Measurements from ENCODE around the gene DISP2.

Gene DISP2

DNA sequence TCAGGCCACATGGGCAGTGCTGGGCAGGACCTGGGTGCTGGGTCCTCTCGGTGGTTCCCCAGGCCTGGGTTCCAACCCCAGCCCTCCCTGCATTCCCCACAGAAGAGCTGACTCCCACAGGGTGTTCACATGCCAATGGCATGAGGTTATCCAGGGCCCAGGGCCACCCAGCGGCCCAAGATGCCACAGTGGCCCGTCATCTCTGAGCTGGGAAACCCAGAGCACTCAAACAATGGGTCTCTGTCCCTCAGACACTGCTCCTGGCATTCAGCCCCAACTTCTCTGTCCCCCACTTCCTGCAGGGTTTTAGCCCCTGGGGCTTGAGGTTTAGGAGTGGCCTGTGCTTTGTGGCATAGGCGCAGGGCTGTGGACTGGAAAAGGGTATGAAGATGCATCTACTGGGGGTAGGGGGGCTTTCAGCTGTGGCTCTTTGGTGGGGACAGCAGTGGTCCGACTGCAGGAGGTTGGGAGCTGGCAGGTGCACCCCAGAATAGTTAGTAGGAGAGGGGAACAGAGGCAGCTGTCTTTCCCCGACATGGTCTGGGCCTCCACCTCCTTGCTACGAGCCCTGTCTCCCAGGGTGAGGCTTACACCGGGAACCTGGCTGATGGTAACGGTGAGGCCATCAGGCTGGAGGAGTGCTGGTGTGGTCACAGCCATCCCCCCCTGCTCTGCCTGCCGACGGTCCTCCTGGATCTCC lies 18.9 kb upstream of the DISP2 start:
- H3K4me3 ChIP-seq: peak overlapping the region in 2 of 7 experiments; percentile 23 to 41
- peak overlapping the region; percentile 45 to 95 (median 88) for H3K27ac ChIP-seq

DNA sequence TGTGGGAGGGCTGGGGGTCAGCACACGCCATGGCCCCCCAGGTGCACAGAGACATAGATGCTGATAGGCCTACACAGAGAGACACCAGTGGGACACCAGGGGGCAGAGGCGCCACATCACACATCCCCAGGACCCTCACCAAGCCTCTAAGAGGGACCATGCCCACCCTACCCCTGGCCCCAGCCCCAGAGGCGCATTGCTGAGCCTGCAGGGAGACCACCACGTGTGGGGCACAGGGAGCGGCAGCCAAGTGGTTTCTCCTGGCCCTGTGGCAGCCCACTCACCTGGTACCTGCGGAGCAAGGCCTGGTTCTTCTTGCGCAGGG lies 18.4 kb upstream of the DISP2 start:
- Histone ChIP-seq H3K27ac (peak overlapping the region; percentile 45 to 95 (median 88)), H3K4me3 (peak overlapping the region in 5 of 7 experiments; percentile 23 to 41 (median 26))

DNA sequence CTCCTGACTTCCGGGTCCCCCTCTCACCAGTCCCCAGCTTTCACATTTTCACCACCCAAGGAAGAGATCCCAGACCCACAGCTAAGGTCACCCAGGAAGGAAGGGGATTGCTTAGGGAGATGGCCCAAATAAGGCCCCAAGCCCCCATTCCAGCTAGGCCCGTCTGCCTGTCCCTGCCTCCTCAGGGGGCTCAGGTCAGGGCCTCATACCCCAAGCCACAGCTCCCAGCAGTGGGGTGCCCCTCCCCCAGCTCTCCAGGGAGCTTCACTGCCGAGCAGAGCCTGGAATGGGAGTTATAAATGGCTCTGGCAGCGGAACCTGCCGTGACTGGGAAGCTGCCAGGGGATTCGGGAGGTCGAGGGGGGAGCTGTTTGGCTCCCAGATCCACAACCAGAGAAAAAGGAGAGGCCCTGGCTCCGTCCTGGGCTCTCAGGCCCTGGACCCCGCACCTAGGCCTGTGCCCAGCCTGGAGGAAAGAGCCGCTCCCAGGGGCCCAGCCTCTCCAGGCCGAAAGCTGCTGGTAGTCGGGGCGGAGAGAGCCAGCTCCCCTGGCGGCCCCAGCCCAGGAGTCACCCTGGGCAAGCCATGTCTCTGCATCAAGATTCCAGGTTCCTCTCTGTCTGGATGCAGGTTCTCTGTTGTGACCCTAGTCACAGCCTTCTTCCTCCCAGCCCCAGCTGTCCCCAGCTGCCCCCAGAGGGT lies 17.8 kb upstream of the DISP2 start:
- peak overlapping the region; percentile 20 to 41 (median 23) for H3K4me3 ChIP-seq
- H3K27ac ChIP-seq: peak overlapping the region; percentile 69 to 95 (median 88)

DNA sequence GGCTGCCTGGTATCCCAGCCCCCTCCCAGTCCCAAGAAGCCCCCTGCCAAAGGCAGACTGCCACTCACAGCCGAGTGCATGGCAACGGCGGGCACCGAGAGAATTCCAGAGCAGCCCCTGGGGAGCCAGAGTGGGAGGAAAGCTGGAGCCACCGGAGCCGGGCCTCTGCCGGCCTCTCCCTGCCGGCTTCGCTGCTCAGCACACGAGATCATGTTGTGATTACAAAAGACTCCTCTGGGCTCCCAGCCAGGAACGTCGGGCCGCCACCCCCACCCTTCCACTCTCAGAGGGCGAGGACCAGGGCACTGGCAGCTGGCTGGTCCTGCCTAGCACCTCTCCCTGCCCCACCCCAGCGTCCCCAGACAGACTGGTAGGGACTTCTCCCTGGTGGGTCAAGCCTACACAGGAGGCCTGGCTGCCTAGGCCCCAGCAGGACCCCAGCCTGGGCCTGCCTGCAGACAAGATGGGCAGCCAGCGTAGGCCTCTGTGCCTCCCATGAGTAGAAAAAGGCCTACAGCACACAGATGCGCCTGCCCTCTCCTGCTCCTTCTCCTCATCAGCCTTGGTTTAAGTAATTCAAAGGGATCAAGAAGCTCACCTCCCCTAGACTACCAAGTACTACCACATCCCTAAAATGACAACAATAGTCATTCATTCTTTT lies 17.1 kb upstream of the DISP2 start, which contains the start of gene CCDC9B:
CCDC9B (minus strand) TSS at position 200 of the 661 bp plus-strand sequence; CDS start at position 80, 120 bp downstream.
- H3K4me3 ChIP-seq: peak within 1 kb of the TSS; percentile 20 to 41 (median 23)
- peak within 1 kb of the TSS; percentile 69 to 95 (median 88) for H3K27ac ChIP-seq

DNA sequence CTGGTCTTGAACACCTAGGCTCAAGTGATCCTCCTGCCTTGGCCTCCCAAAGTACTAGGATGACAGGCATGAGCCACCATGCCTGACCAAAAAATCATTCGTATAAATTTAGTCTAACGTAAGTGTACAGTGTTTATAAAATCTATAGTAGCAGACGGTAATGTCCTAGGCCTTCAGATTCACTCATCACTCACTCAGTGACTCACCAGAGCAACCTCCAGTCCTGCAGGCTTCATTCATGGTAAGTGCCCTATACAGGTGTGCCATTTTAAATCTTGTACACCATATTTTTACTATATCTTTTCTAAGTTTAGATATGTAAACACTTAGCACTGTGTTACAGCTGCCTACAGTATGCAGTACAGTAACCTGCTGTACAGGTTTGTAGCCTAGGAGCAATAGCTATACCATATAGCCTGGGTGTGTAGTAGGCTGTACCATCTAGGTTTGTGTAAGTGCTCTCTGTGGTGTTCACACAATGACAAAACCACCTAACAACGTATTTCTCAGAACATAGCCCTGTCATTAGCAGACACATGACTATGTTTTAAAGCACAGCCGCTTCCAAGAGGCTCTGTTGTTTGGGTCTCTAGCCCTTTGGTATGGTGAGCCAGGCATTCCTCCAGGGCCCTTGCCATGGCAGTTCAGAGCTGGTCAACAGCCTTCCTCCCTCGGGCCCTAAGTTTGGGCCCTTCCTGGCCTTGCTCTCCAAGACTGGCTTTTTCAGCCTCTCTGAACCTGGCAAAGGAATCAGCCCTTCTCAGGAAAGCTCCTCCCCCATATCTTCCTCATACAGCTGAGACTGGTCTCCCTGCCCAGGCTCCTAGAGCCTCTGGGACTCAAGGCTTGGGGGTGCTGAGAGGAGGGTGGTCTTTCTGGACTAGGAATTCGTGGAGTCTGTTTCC lies 15.4 kb upstream of the DISP2 start:
- Histone ChIP-seq H3K27ac (peak overlapping the region in 20 of 21 experiments; percentile 52 to 94 (median 76)), H3K4me3 (no peak overlapping the region)

DNA sequence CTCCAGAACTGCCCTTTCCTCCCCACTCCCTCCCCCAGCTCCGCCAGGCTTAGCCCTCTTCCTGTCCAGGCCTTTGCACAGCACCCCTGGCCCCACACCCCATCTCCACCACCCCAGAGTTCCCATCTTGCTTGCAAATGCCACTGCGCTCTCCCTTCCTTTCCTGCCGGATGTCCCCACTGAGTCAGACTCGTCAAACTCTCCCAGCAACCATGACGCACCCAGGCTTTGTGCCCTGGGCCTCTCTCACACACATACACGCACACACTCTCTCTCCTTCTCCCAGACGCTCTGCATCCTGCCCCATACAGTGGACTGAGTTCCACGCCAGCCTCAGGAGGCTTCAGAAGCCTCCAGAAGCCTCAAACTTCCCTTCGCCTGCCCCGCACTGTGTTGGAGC lies 14.5 kb upstream of the DISP2 start:
- Histone ChIP-seq H3K4me3 (no peak overlapping the region), H3K27ac (peak overlapping the region in 20 of 21 experiments; percentile 52 to 89 (median 74))

DNA sequence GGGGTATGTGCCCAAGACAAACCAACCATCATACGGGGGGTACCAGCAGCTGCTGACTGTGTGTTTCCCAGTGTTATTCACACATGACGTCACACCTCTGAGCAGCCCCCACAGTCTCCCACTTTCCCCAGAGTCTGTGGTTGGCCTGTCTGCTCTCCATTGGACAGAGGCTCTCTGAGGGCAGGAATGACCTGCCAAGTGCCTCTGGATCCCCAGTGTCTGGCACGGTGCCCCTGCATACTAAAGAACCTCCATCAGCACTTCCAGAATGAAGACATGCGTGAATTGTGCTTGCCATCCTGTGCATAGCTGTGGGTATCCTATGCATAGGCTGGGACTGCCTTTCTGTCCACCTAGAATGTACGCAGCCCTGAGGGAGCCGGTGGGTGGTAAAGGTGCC lies 13.8 kb upstream of the DISP2 start:
- Histone ChIP-seq H3K4me3 (no peak overlapping the region), H3K27ac (peak overlapping the region in 16 of 21 experiments; percentile 3 to 89 (median 76))

DNA sequence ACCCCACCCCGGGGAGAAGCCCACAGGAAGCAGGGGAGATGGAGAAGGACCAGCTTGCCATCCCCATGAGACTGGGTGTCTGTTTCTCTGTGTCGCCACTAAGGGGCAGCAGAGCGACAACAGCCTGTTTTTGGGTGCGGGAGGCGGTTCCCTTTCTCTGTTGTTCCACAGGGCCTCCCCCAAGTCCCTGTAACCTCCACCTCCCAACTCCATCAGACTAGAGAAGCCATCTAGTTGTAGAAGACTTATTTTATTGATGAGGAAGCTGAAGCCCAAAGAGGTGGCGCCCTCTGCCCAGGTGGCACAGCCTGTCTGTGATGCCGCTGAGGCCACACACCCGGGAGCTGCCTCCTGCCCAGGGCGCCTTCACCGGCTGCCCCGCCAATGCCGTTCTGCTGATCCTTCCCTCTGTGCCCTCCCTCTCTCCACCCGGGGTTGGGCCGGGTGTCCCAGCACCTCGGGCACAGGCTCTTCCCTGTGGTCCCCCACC lies 13.3 kb upstream of the DISP2 start:
- H3K4me3 ChIP-seq: no peak overlapping the region
- H3K27ac ChIP-seq: no peak overlapping the region

DNA sequence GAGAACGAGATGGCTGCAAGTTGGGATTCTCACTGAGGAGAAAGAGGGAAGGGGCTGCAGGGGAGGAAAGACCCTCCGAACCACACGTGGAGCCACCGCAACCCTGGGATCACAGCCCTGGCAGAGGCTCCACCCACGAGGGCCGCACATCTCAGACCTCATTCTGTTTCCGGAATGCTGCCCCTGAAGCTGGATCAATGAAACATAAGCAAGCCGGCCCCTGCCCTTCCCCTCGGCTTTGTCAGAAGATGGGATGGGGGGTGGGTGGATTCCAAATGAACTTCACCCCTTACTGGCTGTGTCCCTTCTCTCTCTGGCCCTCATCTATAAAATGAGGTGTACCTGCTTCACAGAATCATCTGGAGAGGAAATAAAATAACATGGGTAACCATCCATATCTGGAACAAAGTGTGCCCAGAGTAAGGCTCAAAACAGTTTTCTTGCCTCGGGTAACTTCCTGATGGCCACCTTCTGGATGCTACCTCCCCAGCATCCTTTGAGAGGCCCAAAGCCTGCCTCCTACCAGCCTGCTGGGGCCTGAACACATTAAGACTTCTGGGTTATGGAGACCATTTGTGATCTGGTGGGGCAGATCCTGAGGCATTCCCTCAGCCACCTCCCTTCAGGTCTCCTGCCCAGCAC lies 12.7 kb upstream of the DISP2 start:
- H3K4me3 ChIP-seq: no peak overlapping the region
- H3K27ac ChIP-seq: peak overlapping the region in 1 of 21 experiments; percentile 8

DNA sequence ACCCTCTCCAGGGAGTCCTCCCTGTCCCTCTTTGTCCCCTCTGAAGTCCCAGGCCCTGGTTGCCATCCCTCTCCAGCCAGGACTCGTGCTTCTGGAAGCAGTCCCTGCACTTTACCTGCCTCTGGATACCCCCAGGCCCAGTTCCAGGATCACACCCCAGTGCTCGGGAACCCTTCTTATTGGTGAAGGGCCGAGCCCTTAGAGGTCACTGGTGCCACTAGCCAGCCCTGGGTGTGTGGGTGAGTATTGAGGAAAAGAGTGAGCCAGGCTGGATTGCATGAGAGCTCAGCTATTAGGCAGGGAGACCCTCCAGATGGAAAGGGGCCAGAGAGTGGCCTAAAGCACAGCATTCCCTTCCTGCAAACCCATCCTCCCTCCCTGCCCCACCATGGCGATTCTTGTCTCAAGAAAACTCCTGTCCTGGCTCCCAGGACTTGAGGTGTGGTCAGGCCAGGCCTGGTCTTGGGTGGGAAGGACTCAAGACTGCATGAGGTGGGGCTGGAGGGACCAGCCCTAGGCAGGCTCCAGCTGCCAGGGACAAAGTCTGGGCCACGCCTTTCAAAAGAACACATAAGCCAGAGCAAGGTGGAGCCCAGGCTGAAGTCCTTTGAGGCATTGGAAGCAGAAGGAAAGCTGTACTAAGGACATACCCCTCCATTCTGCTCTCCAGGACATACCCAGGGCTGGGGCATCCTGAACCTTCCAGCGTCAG lies 12.0 kb upstream of the DISP2 start:
- no peak overlapping the region for H3K4me3 ChIP-seq
- H3K27ac ChIP-seq: no peak overlapping the region

DNA sequence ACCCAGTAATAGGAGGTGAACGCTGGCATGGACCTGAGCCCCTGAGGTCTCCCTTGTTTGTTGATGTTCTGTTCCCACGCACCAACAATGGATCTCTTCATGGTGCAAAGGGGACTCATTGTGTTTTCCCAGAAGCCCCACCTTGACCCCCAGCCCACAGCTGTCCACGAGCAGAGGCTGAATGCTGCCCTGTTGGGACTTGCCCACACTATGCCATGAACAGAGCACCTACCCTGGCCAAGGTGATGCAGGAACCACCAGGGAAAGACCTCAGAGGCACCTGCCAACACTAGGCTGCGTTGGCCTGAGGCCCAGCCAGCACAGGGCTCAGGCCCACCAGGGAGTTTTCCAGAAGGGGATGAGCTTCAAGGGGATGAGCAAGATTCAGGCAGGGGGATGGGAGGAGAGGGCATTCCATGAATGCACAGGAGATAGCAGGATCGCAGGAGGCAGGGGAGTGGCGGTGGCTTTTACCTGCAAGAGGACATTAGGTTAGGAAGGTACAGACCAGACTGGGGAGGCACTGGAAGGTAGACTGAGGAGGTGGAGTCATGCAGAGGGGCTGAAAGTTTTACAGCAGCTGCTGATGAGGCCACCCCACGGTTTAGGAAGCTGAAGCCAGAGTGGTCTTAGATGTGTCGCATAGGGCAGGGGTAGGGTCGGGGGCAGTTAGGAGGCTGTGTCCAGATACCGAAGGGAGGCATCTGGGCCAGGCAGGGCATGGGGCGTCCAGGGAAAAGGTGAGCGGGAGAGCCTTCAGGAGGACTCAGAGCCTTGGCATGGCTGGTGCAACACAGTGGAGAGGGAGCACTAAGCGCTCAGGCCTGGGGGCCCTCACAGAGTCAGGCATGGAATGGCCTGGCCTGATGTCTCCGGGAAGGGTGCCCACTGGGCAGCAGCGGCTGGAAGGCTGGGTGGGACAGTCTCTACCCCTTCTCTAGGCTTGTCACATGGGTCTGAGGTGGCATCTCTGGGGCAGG lies 11.2 kb upstream of the DISP2 start:
- Histone ChIP-seq H3K4me3 (no peak overlapping the region), H3K27ac (no peak overlapping the region)

DNA sequence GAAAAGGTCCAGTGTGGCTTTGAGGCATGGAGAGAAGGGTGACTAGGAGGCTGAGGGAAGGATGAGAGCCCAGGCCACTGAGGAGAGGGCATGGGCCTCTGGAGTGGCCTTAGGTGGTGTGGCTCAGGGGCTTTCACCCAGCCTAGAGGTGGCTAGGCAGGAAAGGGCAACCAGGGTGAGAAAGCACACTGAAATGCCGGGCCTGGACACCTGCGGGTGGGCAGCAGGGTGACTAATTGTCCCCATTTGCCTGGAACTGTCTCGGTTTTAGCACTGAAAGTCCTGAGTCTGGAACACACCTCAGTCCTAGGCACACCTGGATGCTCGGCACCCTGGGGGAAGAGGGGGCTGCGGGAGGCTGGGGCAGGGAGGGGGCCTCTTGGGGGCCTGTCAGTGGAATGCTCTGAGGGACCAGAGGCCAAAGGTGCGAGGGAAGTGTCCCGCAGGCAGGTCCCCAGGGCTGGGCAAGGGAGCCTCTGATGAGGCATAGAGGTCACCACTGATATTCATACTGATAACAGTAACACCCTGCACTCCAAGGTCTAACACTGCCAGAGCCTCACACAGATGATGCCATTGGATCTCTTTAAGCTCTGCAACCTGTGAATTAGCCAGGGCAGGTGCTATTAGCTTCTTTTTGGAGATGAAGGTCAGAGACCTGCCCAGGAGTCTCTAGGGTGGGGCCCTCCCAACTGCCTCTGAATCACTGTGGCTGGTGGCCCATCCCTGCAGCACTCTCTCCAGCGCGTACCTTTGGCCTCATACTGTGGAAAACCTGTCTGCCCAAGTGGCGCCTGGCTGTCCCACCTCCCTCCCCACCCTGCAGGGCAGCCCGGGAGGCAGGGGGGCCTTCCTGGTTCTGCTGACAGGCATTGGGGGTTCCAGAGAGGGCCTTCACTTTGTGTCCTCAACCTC lies 10.2 kb upstream of the DISP2 start:
- H3K27ac ChIP-seq: peak overlapping the region in 1 of 21 experiments; percentile 33

DNA sequence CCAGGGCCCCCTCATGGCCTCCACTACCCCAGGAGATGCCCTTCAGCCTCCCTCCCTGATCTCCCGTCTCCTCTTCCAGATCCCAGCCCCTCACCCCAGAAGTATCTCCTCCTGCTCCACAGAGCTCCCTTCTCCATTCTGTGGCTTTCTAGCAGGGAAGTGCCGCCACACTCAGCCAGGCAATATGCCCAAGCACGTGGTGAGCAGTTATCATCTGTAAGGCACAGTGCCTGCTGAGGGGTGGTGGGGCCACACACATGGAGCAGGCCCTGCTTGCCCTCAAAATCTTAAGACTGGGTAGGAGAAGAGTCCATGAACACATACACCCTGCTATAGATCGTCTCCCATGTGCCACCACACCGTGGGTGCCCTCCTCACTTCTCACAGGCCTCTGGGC lies 9.5 kb upstream of the DISP2 start:
- Histone ChIP-seq H3K4me3 (no peak overlapping the region), H3K27ac (no peak overlapping the region)

More for the DNA sequence above, 10.2 kb upstream of the DISP2 start:
- H3K4me3 ChIP-seq: no peak overlapping the region

DNA sequence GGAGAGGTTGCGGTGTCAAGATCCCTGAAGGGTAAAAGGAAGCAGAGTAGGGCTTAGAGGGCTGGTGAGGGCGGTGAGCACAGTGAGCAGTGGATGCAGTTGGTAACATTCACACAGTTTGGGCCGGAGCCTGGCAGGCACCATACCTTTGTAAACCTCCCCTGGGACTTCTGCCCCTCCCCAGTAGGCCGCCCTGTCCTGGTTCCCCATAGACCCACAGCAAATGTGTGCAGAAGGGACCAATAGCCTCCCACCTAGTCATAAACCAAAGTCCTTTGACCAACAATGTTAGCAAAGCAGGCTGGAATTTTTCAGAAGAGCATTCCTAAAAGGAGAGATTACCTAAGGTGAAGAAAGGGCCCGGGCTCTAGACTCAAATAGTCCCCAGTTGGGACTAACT lies 8.9 kb upstream of the DISP2 start:
- no peak overlapping the region for H3K4me3 ChIP-seq
- H3K27ac ChIP-seq: no peak overlapping the region

DNA sequence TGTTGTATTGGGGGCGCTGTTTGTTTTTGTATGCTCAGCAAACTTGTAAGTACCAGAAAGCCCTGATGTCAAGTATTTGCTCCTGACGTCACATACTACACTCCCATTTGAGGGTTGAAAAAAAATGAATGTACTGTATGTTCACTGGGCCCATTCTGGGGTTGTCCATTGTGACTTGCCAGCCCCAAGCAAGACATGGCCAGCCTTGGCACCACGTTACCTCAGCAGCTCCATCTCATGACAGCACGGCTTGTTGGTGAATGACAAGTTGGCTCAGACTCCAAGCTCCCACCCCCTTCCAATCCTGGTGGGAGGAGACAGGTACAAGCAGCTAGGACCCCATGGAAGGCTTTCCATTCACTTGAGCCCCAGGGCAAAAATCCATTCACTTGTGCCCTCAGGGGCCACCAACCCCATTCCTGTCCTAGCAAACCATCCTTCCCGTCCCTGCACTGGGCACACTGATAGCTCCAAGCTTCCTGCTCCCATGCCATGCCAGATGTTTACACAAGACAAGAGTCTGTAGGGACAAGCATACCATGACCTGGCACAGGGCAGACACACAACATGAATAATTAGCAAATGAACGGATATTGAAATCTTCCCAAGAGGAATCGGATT lies 5.6 kb upstream of the DISP2 start:
- no peak overlapping the region for H3K27ac ChIP-seq
- no peak overlapping the region for H3K4me3 ChIP-seq

DNA sequence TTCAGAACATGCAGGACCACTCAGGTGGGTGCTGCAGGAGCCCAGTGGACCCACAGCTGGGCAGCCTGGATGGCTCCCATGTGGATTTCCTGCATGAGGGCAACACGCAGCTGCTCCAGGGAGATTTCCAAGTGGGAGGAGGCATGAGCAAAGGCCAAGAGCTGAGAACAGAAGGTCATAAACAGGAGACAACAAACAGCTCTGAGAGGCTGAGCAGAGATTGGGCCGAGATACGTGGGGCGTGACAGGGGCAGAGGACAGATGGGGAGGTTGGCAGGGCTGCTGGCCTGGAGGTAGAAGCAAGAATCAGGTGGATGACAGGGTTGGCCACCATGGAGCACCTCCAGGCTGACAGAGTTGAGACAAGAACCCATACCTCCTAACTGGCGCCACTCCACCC lies 4.3 kb upstream of the DISP2 start:
- Histone ChIP-seq H3K27ac (no peak overlapping the region), H3K4me3 (no peak overlapping the region)

Data from skin epidermis (tissue), 12 donors.